Esophagus squamous epithelium (tissue), 4 donors: ENCODE data around the gene SLC4A7.

Experiments used
- CTCF ChIP-seq, 6 experiments: fragments of 450-650 bp in 4 of 6; fragments of 200-600 bp in 2 of 6; sonication (generic) in 2 of 6; IDR thresholded peaks; one replicate each; pipeline ENCODE4 v1.5.1; 2016 to 2019; ENCODE audit warnings: antibody characterized with exemption in 6 of 6, mild to moderate bottlenecking in 4 of 6, moderate library complexity in 4 of 6
- POLR2A ChIP-seq, 4 donors: fragments of 450-650 bp; IDR thresholded peaks; one replicate each; pipeline ENCODE4 v1.6.1; 2017; ENCODE audit warnings: antibody characterized with exemption in 4 of 4, mild to moderate bottlenecking in 4 of 4, moderate library complexity in 3 of 4

- TF ChIP-seq CTCF (IDR thresholded peaks at IDR 0.05) (no peak), POLR2A (IDR thresholded peaks at IDR 0.05) (no peak)
Measured at GRCh38 chr3:27429909-27430308, 54.3 kb downstream of the SLC4A7 start.
